OCI-LY7 (cell line): ENCODE results near the gene ADCY1. TPM values are rescaled to one million over a fixed set of nuclear protein-coding genes. Genes with fewer than 3 reads are reported as not detected.

Experiments
- BruUV-seq: library from RNA; stranded (reverse); fragments of 400-500 nt; replicated peaks from 2 replicates; lab custom pipeline; 2021; lab: Mats Ljungman, UMichigan
- CTCF ChIA-PET: fragments of 300-600 bp; sonication (Branson Sonifier 250); formaldehyde crosslinking; loops from one replicate; lab custom pipeline; 2022; ENCODE audit warnings: antibody characterized with exemption; ENCODE audit not compliant: unreplicated experiment; lab: Charles Lee
- POLR2A ChIA-PET: fragments of 300-600 bp; sonication (Branson Sonifier 250); formaldehyde crosslinking; loops from one replicate; lab custom pipeline; 2022; ENCODE audit warnings: antibody characterized with exemption; lab: Charles Lee
- DNase-seq: peaks from one replicate; pipeline ENCODE4 v3.0.0-alpha.2; 2015; ENCODE audit warnings: low spot score
- H2AFZ ChIP-seq: fragments of 200-600 bp; sonication (generic), shearing (Covaris generic); 2 replicates; pipeline ENCODE4 v1.6.1; 2014; ENCODE audit warnings: mild to moderate bottlenecking, antibody characterized with exemption, low read length, moderate library complexity
- H3K27ac ChIP-seq: fragments of 200-600 bp; sonication (generic); 2 replicates; pipeline ENCODE4 v1.5.1; 2014; ENCODE audit warnings: mixed run types, low read depth, mild to moderate bottlenecking, moderate library complexity, low read length, inconsistent platforms; ENCODE audit not compliant: poor library complexity, severe bottlenecking
- H3K36me3 ChIP-seq: fragments of 200-600 bp; sonication (generic); 2 replicates; pipeline ENCODE4 v1.6.1; 2014; ENCODE audit warnings: mild to moderate bottlenecking, antibody characterized with exemption, low read length, moderate library complexity, mixed read lengths; ENCODE audit not compliant: insufficient read depth
- H3K4me1 ChIP-seq: fragments of 200-600 bp; sonication (generic); 2 replicates; pipeline ENCODE4 v1.5.1; 2014; ENCODE audit warnings: mild to moderate bottlenecking, low read length; ENCODE audit not compliant: insufficient read depth, poor library complexity, severe bottlenecking
- H3K4me2 ChIP-seq: fragments of 200-600 bp; sonication (generic); 2 replicates; pipeline ENCODE4 v1.6.1; 2014; ENCODE audit warnings: mild to moderate bottlenecking, low read length
- H3K4me3 ChIP-seq: fragments of 200-600 bp; sonication (generic); 2 replicates; pipeline ENCODE4 v1.5.1; 2014; ENCODE audit warnings: mild to moderate bottlenecking, low read depth, low read length; ENCODE audit not compliant: poor library complexity, severe bottlenecking
- H3K79me2 ChIP-seq: fragments of 200-600 bp; sonication (generic); 2 replicates; pipeline ENCODE4 v1.6.1; 2016; ENCODE audit warnings: low read depth, mild to moderate bottlenecking, low read length, moderate library complexity, mixed read lengths; ENCODE audit not compliant: insufficient read depth
- H3K9me2 ChIP-seq: fragments of 200-600 bp; sonication (generic); 2 replicates; pipeline ENCODE4 v1.6.1; 2016; ENCODE audit warnings: mild to moderate bottlenecking, low read length, mixed read lengths; ENCODE audit not compliant: insufficient read depth
- H3K9me3 ChIP-seq: fragments of 200-600 bp; sonication (generic); 2 replicates; pipeline ENCODE4 v1.6.1; 2014; ENCODE audit warnings: mild to moderate bottlenecking, mixed run types, low read length, mixed read lengths
- H4K20me1 ChIP-seq: fragments of 200-600 bp; sonication (generic); 2 replicates; pipeline ENCODE4 v1.6.1; 2014; ENCODE audit warnings: mild to moderate bottlenecking, antibody characterized with exemption, low read length, moderate library complexity, mixed read lengths; ENCODE audit not compliant: insufficient read depth
- CTCF ChIP-seq: fragments of 200-600 bp; sonication (generic); conservative IDR thresholded peaks from 2 replicates; pipeline ENCODE4 v1.5.1; 2014; ENCODE audit warnings: mild to moderate bottlenecking, antibody characterized with exemption, low read length, moderate library complexity, mixed read lengths
- EZH2phosphoT487 ChIP-seq: fragments of 200-600 bp; sonication (generic); IDR thresholded peaks from 2 replicates; pipeline ENCODE4 v1.6.1; 2018; ENCODE audit warnings: low read depth, borderline replicate concordance, mild to moderate bottlenecking, mixed run types, antibody characterized with exemption, low read length, moderate library complexity, mixed read lengths
- intact Hi-C: fragments of 100-400 bp; cut with micrococcal nuclease; formaldehyde crosslinking; loops from one replicate; pipeline ENCODE4 v1.10.0; 2022; ENCODE audit not compliant: unreplicated experiment
- total RNA-seq, 2 experiments: library from RNA; depleted of rRNA in 1 of 2; stranded (reverse); fragments of >200 nt in 1 of 2; shearing (Covaris generic) in 1 of 2; gene quantifications; 2 replicates each; pipeline ENCODE4 v1.2.3, GENCODE V29; 2014 to 2022

The ADCY1 gene
- total RNA-seq, 2 experiments from 2014 or later, result 0.13 TPM; not detected in 1

GRCh38 chr7:45593121-45593541 is 19.0 kb downstream of the ADCY1 start:
- ChIA-PET POLR2A (no interaction called here), CTCF (no interaction called here)
- H3K79me2 ChIP-seq, result no peaks in the 10 kb centered on the region
- H3K36me3 ChIP-seq, result no peaks in the 10 kb centered on the region
- H4K20me1 ChIP-seq, result no peaks in the 10 kb centered on the region; the same call in 1 of the 2 replicates
- H3K4me1 ChIP-seq, result no peaks in the 10 kb centered on the region
- TF ChIP-seq CTCF (no peak), EZH2phosphoT487 (no peak)
- DNase-seq, result no peak
- H3K9me3 ChIP-seq, result no peaks in the 10 kb centered on the region
- no peak overlapping the region for H2AFZ ChIP-seq
- no peak overlapping the region for H3K27ac ChIP-seq
- no peaks in the 10 kb centered on the region for H3K9me2 ChIP-seq
- H3K4me3 ChIP-seq, result no peak overlapping the region
- H3K4me2 ChIP-seq, result no peak overlapping the region
- intact Hi-C loops, result no loop called here
- BruUV-seq, result no TSS peak

DNA sequence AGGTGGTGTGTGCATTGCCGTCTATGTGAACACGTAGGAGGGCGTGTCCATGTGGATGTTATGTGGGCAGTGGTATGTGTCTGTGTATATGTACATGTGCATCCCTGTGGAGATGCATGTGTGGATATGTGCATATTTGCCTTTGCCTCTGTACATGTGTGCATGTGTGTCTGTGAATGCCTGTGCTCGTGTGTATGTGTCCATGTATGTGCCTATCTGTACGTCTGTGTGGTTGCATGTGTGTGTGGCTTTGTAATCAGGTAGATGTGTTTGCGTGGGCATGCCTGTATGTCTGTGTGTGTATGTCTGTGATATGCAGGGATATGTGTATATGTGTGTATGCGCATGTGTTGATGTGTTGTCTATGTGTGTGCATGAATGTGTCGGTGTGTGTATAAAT is 19.7 kb downstream of the ADCY1 start:
- BruUV-seq, result no TSS peak
- no peak for DNase-seq
- no peak overlapping the region for H2AFZ ChIP-seq
- no peaks in the 10 kb centered on the region for H3K9me3 ChIP-seq
- CTCF ChIA-PET, result no interaction called here
- no peak overlapping the region for H3K27ac ChIP-seq
- H3K79me2 ChIP-seq, result no peaks in the 10 kb centered on the region
- no peak overlapping the region for H3K4me3 ChIP-seq
- no peak for TF ChIP-seq EZH2phosphoT487
- no peak for TF ChIP-seq CTCF
- H4K20me1 ChIP-seq, result no peaks in the 10 kb centered on the region; the same call in 1 of the 2 replicates
- H3K9me2 ChIP-seq, result no peaks in the 10 kb centered on the region
- intact Hi-C loops, result no loop called here
- H3K36me3 ChIP-seq, result no peaks in the 10 kb centered on the region
- H3K4me1 ChIP-seq, result no peaks in the 10 kb centered on the region
- no peak overlapping the region for H3K4me2 ChIP-seq
- POLR2A ChIA-PET, result no interaction called here

DNA sequence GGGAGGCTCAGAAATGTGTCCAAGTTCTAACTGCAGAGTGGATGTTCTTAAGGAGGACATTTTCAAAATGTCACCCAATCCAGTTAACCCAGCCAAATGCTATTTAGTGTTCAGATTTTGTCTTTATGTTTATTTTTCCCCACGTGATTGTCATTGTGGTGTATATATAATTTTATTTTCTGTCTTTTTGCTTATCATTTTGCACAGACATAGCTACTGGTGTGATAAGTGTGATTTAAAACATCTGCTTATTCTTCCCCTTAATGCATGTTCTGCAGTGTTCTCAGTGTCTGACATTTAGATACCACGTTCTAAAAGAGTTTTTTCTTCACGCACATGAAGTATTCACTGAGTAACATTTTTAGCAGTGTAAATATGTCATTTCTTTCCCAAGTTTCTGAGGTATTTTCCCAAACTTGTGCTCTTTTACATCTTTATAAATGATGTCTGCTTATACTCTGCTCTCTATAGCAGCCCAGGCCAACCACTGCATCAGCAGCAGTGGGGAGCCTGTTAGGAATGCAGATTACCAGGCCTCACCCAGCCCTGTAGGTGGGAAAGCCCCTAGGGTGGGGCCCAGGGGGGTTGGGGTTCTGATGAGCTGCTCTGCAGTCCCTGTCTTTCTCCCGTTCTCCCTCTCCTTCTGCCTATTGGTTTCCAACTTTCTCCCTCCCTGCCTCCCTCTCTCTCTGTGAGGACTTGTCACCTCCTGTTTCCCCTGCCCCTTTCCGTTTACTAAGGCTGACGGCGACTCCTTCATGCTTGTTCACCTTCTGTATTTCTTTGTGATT is 20.8 kb downstream of the ADCY1 start:
- DNase-seq, result no peak
- ChIA-PET CTCF (no interaction called here), POLR2A (no interaction called here)
- Histone ChIP-seq H3K36me3 (no peaks in the 10 kb centered on the region), H3K9me3 (no peaks in the 10 kb centered on the region), H3K4me1 (no peaks in the 10 kb centered on the region), H3K9me2 (no peaks in the 10 kb centered on the region), H3K4me2 (no peak overlapping the region), H4K20me1 (no peaks in the 10 kb centered on the region; the same call in 1 of the 2 replicates), H3K4me3 (no peak overlapping the region), H3K79me2 (no peaks in the 10 kb centered on the region), H3K27ac (no peak overlapping the region), H2AFZ (no peak overlapping the region)
- no TSS peak for BruUV-seq
- intact Hi-C loops, result no loop called here
- TF ChIP-seq EZH2phosphoT487 (no peak), CTCF (no peak)
